ENCODE measurements around the gene KRT34.

The KRT34 gene

DNA sequence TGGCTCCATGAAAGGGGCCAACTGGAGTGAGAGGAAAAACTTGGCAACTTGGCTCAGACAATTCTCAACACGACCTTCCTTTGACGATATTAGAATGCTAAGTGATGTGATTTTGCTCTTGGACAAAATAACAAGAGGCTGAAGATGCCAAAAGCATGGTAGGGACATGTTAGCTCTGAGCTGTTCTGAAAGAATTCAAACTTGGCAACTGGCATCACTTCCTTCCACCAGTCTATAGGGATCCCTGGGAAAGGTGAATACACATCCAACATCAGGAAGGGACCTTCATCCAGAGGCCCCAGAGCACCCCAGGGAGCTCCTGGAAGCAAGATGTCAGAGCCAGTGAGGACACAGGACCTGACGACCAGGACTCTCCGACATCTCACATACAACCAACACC lies 38.0 kb upstream of the KRT34 start:
- no peak for DNase-seq (ENCODE audit: low read depth)
- TF ChIP-seq, protein P1, sequence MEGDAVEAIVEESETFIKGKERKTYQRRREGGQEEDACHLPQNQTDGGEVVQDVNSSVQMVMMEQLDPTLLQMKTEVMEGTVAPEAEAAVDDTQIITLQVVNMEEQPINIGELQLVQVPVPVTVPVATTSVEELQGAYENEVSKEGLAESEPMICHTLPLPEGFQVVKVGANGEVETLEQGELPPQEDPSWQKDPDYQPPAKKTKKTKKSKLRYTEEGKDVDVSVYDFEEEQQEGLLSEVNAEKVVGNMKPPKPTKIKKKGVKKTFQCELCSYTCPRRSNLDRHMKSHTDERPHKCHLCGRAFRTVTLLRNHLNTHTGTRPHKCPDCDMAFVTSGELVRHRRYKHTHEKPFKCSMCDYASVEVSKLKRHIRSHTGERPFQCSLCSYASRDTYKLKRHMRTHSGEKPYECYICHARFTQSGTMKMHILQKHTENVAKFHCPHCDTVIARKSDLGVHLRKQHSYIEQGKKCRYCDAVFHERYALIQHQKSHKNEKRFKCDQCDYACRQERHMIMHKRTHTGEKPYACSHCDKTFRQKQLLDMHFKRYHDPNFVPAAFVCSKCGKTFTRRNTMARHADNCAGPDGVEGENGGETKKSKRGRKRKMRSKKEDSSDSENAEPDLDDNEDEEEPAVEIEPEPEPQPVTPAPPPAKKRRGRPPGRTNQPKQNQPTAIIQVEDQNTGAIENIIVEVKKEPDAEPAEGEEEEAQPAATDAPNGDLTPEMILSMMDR (conservative IDR thresholded peaks at IDR 0.05; ENCODE audit: low read depth, low read length), result no peak
- H3K4me3 ChIP-seq (ENCODE audit: low read depth, low read length), result no peak overlapping the region

DNA sequence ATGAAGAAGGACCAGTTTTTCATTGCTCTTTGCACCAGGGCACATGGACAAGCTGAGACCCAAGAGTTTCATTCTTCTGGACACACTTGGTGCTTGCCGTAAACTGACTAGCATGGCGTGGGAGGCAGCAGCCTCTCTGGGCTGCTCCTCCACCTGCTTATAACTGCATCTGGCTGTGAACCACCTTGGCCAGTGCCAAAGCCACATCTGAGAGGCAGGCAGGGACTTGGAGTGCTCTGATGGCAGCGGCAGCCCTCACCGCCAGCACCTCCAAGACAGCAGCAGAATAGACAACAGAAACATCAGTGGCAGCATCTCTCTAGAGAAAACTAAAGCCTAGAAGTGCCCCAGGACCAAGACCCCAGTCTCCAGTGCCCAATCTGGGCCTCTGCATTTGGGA lies 37.6 kb upstream of the KRT34 start:
- TF ChIP-seq, protein P1 (conservative IDR thresholded peaks at IDR 0.05; ENCODE audit: low read depth, low read length), result no peak
- DNase-seq (ENCODE audit: low read depth), result no peak
- H3K4me3 ChIP-seq (ENCODE audit: low read depth, low read length), result no peak overlapping the region

DNA sequence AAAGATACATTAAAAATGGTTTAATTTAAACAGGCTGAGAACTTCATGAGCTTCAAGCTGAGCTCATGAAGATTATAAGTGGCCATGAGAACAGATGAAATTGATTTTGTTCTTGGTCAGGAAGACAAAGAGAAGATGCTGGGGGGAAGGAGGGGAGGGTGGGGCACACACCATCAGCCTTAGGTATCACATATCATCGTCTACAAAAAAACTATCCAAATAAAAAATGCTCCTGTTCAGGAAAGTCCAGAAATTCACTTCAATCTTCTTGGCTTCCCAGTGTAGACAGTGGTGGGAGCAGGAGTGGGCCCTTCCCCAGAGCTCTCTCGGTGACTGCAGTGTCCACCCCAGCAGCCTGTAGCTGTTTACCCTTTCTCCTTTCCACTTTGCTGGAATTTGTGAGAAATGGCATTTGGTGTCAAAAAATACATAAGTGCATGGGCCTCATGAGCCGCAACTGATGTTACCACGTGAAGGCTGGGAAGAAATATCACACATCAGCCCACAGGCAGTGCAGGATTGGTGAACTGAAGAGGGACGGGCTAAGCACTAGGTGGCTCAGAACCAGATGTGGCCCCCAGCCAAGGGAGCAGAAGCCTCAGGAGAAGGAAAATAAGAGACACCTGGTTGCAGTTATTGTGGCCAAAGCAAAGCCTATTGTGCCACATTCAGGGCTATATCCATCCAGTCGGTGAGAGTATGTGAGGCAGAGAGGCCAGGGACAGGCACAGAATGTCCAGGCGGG lies 36.2 kb upstream of the KRT34 start:
- TF ChIP-seq, protein P1 (conservative IDR thresholded peaks at IDR 0.05; ENCODE audit: low read depth, low read length), result no peak
- DNase-seq (ENCODE audit: low read depth), result no peak

DNA sequence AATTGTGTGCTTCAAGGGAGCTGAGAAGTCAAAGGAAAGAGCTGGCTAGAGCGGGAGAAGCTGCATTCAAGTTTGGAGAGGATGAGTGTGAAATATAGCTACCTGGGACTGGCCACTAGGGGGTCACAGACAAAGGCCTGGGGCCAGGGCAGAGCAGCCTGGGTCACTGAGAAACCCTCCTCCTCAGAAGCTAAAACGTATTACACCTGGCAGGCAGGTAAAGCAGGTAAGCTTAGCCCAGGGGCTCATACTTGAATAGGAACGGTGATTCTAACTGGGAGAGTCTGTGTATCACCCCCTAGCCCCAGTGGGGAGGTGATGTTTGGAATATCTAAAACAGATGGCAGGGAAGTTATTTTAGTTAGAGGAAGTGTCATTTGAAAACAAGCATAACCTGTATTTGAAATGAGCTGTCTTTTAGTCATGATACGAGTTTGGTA lies 35.5 kb upstream of the KRT34 start:
- TF ChIP-seq, protein P1 (conservative IDR thresholded peaks at IDR 0.05; ENCODE audit: low read depth, low read length), result peak; percentile 17
- DNase-seq (ENCODE audit: low read depth), result no peak
- no peak overlapping the region for H3K4me3 ChIP-seq (ENCODE audit: low read depth, low read length)

More for the DNA sequence above, 36.2 kb upstream of the KRT34 start:
- H3K4me3 ChIP-seq (ENCODE audit: low read depth, low read length), result no peak overlapping the region

DNA sequence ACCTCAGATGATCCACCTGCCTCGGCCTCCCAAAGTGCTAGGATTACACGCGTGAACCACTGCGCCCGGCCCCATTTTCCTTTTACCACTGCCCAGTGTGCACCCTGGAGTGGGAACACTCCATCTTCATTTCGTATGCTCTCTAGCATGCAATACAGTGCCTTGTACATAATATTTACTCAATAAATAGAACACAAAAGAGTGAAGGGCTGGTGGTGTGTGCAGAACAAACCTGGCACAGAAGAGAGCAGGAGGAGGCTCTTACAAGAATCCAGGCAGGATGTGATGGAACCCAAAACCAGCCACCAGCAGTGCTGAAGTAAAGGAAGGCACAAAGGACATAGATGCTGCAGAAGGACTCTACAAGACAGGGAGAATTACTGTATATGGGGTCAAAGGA lies 35.0 kb upstream of the KRT34 start:
- no peak overlapping the region for H3K4me3 ChIP-seq (ENCODE audit: low read depth, low read length)
- TF ChIP-seq, protein P1 (conservative IDR thresholded peaks at IDR 0.05; ENCODE audit: low read depth, low read length), result no peak
- DNase-seq (ENCODE audit: low read depth), result no peak

DNA sequence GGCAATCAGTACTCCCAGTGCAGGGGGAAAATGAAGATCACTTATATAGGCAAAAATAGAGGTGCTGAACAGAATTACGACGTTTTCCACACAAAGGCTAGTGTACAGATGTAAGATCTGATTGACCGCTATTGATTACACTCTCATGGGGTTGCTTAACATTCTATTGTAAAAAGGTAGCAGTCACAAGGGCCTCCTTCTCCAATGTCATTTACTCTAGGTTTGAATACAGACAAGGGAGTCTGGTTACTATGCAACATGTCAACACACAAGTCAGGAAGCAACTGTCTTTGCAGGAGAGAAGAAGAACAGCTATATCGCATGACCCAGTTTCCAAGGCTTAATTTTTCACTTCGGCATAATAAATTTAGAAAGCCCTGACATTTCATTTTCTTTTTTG lies 34.4 kb upstream of the KRT34 start:
- H3K4me3 ChIP-seq (ENCODE audit: low read depth, low read length), result no peak overlapping the region
- TF ChIP-seq, protein P1 (conservative IDR thresholded peaks at IDR 0.05; ENCODE audit: low read depth, low read length), result no peak
- DNase-seq (ENCODE audit: low read depth), result peak; percentile 35

DNA sequence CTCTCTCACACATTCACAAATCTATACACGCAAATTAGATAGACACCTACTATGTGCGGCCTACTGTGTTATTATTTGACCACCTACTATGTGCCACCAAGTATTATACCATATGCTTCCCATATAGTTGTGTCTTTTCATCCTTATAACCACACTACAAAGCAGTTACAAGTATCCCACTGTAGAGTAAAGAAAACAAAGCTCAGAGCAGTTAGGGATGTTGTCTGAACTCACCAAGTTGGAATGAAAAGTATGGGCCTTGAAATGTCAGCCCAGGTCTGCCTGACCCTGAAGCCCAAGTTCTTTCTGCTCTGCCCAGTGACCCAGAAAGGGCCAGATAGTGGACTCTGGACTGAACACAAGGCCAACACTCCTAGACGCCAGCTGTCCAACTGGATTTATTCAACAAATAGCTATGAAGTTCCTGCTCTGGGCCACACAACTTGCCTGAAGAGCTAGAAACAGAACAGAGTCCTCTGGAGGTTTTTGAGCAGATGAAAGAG lies 33.8 kb upstream of the KRT34 start:
- peak; percentile 71 for DNase-seq (ENCODE audit: low read depth)
- TF ChIP-seq, protein P1 (conservative IDR thresholded peaks at IDR 0.05; ENCODE audit: low read depth, low read length), result no peak
- H3K4me3 ChIP-seq (ENCODE audit: low read depth, low read length), result no peak overlapping the region

Measured in choroid plexus epithelial cell (primary cell).